Stimulated activated CD8-positive, alpha-beta memory T cell treated with anti-CD3 and anti-CD28 coated beads, Interleukin-15, amount 100 ng/mL, for 48 hours (primary cell): ENCODE results near the gene AP5B1.

Experiments
- DNase-seq, 2 donors: peaks; one replicate each; pipeline ENCODE4 v3.0.0-alpha.2; 2020; ENCODE audit warnings: low read depth in 2 of 2

The AP5B1 gene

GRCh38 chr11:65780770-65781151 lies at the start of gene AP5B1:
AP5B1 (minus strand) TSS chr11:65780976; CDS start chr11:65780591, 385 bp downstream.
- peak; percentile 66 to 71 for DNase-seq

GRCh38 chr11:65829459-65829858 lies 48.7 kb upstream of the AP5B1 start:
- no peak for DNase-seq

- DNase-seq = no peak
These were observed 46.4 kb upstream of the AP5B1 start for GRCh38 chr11:65826984-65827735.

- no peak for DNase-seq
These were observed 42.2 kb upstream of the AP5B1 start for GRCh38 chr11:65822776-65823528.

- DNase-seq = no peak
These were observed 40.3 kb upstream of the AP5B1 start for GRCh38 chr11:65821107-65821506.

GRCh38 chr11:65817835-65818680 lies 37.3 kb upstream of the AP5B1 start:
- peak; percentile 86 to 87 for DNase-seq

- DNase-seq = no peak
These were observed 36.6 kb upstream of the AP5B1 start for GRCh38 chr11:65817312-65817834.

- DNase-seq = no peak
These were observed 35.9 kb upstream of the AP5B1 start for GRCh38 chr11:65816696-65817095.

GRCh38 chr11:65814986-65815565 lies 34.3 kb upstream of the AP5B1 start:
- DNase-seq = no peak

- no peak for DNase-seq
These were observed 33.6 kb upstream of the AP5B1 start for GRCh38 chr11:65814131-65814985.

GRCh38 chr11:65811764-65812475 lies 31.1 kb upstream of the AP5B1 start:
- DNase-seq = no peak

GRCh38 chr11:65810046-65810868 lies 29.5 kb upstream of the AP5B1 start:
- no peak for DNase-seq

- DNase-seq = no peak
These were observed 28.7 kb upstream of the AP5B1 start for GRCh38 chr11:65809496-65809895.

GRCh38 chr11:65808744-65809341 lies 28.1 kb upstream of the AP5B1 start:
- DNase-seq = no peak

- no peak for DNase-seq
These were observed 26.2 kb upstream of the AP5B1 start for GRCh38 chr11:65806979-65807378.

- DNase-seq = no peak
These were observed 23.2 kb upstream of the AP5B1 start for GRCh38 chr11:65803797-65804492.

GRCh38 chr11:65802841-65803240 lies 22.1 kb upstream of the AP5B1 start:
- no peak for DNase-seq
